Muscle layer of colon (tissue), 2 donors: ENCODE data around the gene PRKAG2.

Source experiments
- H3K27ac ChIP-seq: one replicate; pipeline ENCODE4 v1.7.0; 2013; ENCODE audit warnings: low read depth, mild to moderate bottlenecking, low read length, moderate library complexity
- H3K27me3 ChIP-seq, 2 donors: one replicate each; pipeline ENCODE4 v1.7.0; 2013; ENCODE audit warnings: low read length in 2 of 2, mild to moderate bottlenecking in 2 of 2; ENCODE audit not compliant: insufficient read depth in 2 of 2, control insufficient read depth in 1 of 2
- H3K36me3 ChIP-seq: one replicate; pipeline ENCODE4 v1.7.0; 2013; ENCODE audit warnings: mild to moderate bottlenecking, low read length; ENCODE audit not compliant: insufficient read depth
- H3K4me1 ChIP-seq: one replicate; pipeline ENCODE4 v1.7.0; 2013; ENCODE audit warnings: mild to moderate bottlenecking, low read length; ENCODE audit not compliant: insufficient read depth
- H3K4me3 ChIP-seq, 2 donors: one replicate each; pipeline ENCODE4 v1.7.0; 2013; ENCODE audit warnings: low read length in 2 of 2, low read depth in 1 of 2, mild to moderate bottlenecking in 1 of 2, moderate library complexity in 1 of 2
- H3K9ac ChIP-seq: one replicate; pipeline ENCODE4 v1.7.0; 2013; ENCODE audit warnings: low read length
- H3K9me3 ChIP-seq: one replicate; pipeline ENCODE4 v1.7.0; 2013; ENCODE audit warnings: mild to moderate bottlenecking, low read length
- donor health status: abdominal sarcoma.
- donor health status: Adenocarcinoma of cecum.

Gene PRKAG2

GRCh38 chr7:151745706-151746105, 131.2 kb downstream of the PRKAG2 start:
- H3K36me3 ChIP-seq: no peaks in the 10 kb centered on the region
- H3K4me1 ChIP-seq: peaks cover 3% of the 10 kb centered on the region
- no peak overlapping the region for H3K9ac ChIP-seq
- no peaks in the 10 kb centered on the region for H3K27me3 ChIP-seq
- H3K9me3 ChIP-seq: no peaks in the 10 kb centered on the region
- H3K4me3 ChIP-seq: no peak overlapping the region
- H3K27ac ChIP-seq: no peak overlapping the region

DNA sequence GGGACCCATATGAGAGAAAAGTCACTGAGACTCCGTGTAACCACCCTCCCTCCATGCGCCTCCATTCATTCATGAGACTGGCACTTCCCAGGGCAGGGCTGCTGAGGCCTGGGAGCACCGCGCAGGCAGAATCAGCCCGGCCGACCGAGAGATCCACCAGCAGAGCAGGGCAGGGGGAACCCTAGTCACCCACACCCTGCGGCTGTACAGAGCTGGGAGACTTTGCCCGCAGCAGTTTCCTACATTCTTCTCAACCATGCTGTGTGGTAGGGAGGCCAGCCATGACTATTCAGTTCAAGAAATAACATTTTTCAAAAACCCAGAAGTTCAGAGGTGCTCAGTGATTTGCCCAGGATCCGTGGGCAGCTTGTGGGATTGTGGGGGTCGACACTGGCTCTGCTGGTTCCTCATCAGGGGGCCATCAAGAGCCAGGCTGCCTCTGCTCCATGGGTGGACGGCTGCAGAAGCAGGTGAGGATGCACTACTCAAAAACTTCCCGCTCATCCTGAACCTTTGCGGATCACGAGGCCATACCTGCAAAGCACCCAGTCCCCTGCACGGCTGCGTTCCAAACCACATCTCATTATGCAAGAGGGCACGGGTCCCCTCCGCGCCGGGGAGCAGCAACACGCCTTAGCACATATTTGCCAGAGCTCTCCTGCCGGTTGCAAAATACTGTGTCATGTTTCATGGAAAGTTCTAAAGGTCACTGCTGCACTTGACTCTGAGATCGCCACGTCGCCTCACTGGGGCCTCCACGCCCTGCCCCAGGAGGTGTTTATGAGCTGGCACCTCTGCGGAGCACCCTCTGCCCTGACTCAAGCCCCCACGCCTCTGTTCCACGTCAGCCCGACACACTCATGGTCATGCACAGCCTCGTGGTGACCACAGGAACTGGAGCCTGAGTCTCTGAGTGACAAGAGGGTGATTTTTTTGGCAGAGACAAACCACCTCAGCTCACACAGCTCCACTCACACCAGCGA, 132.0 kb downstream of the PRKAG2 start:
- Histone ChIP-seq H3K4me1 (peaks cover 3% of the 10 kb centered on the region), H3K9me3 (no peaks in the 10 kb centered on the region), H3K27me3 (no peaks in the 10 kb centered on the region), H3K27ac (no peak overlapping the region), H3K9ac (no peak overlapping the region), H3K4me3 (no peak overlapping the region), H3K36me3 (no peaks in the 10 kb centered on the region)

DNA sequence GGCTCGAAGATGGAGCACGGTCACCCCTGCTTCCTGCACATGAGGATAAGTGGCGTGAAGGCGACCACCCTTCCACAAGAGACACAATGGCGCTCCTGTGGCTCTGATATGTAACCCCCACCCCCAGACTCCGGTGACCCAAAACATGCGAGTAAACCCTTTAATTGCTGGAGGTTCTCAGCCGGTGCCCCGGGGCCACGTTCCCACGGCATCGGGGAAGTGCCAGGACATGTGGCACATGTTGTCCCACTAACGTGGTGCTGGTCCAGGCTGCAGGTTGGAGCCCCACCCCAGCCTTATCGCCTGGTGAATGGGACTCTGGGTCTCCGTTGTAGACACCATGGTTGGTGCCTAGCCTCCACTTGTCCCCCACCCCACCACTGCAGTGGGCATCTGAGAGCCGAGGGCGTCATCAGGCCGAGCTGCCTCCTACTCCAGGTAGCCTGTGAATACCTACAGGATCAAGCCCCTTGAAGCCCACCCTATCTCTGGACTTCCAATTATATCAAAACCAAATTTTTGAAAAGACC, 132.8 kb downstream of the PRKAG2 start:
- no peaks in the 10 kb centered on the region for H3K27me3 ChIP-seq
- no peak overlapping the region for H3K9ac ChIP-seq
- no peak overlapping the region for H3K4me3 ChIP-seq
- peaks cover 3% of the 10 kb centered on the region for H3K4me1 ChIP-seq
- no peak overlapping the region for H3K27ac ChIP-seq
- H3K9me3 ChIP-seq: no peaks in the 10 kb centered on the region
- no peaks in the 10 kb centered on the region for H3K36me3 ChIP-seq

- no peak overlapping the region for H3K27ac ChIP-seq
- no peak overlapping the region for H3K4me3 ChIP-seq
- H3K9ac ChIP-seq: no peak overlapping the region
- H3K36me3 ChIP-seq: no peaks in the 10 kb centered on the region
- H3K4me1 ChIP-seq: peaks cover 3% of the 10 kb centered on the region
- no peaks in the 10 kb centered on the region for H3K9me3 ChIP-seq
- no peaks in the 10 kb centered on the region for H3K27me3 ChIP-seq
Observed at GRCh38 chr7:151743481-151743983, 133.4 kb downstream of the PRKAG2 start.

- H3K4me3 ChIP-seq: no peak overlapping the region
- H3K9ac ChIP-seq: no peak overlapping the region
- peaks cover 3% of the 10 kb centered on the region for H3K4me1 ChIP-seq
- no peak overlapping the region for H3K27ac ChIP-seq
- no peaks in the 10 kb centered on the region for H3K9me3 ChIP-seq
- no peaks in the 10 kb centered on the region for H3K27me3 ChIP-seq
- H3K36me3 ChIP-seq: no peaks in the 10 kb centered on the region
Observed at GRCh38 chr7:151742713-151743480, 134.0 kb downstream of the PRKAG2 start.

- H3K4me1 ChIP-seq: peaks cover 12% of the 10 kb centered on the region
- no peak overlapping the region for H3K27ac ChIP-seq
- H3K9me3 ChIP-seq: no peaks in the 10 kb centered on the region
- no peak overlapping the region for H3K4me3 ChIP-seq
- H3K27me3 ChIP-seq: no peaks in the 10 kb centered on the region
- no peaks in the 10 kb centered on the region for H3K36me3 ChIP-seq
- no peak overlapping the region for H3K9ac ChIP-seq
Observed at GRCh38 chr7:151741585-151741984, 135.3 kb downstream of the PRKAG2 start.

GRCh38 chr7:151740081-151740851, 136.6 kb downstream of the PRKAG2 start:
- Histone ChIP-seq H3K4me1 (peaks cover 18% of the 10 kb centered on the region), H3K9me3 (no peaks in the 10 kb centered on the region), H3K36me3 (no peaks in the 10 kb centered on the region), H3K4me3 (no peak overlapping the region), H3K27me3 (no peaks in the 10 kb centered on the region), H3K9ac (no peak overlapping the region), H3K27ac (no peak overlapping the region)

DNA sequence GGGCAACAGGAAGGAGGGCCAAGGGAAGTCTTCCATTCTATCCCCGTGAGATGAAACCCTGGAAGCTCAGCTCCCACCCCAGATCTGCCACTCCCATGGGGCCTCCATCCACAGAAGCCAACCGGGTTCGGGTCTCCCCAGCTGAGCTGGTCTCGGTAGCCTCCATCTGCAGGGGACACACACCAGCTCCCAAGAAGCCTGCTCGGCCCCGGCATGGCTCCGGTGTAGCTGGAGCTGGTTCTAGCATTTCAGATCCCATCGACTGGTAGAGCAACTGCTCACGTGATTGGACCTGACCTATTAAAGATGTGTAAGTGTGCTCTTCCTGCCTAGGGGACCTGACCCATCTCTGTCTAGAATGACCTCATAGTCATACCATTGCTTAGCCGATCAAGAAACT, 138.0 kb downstream of the PRKAG2 start:
- H3K9me3 ChIP-seq: no peaks in the 10 kb centered on the region

DNA sequence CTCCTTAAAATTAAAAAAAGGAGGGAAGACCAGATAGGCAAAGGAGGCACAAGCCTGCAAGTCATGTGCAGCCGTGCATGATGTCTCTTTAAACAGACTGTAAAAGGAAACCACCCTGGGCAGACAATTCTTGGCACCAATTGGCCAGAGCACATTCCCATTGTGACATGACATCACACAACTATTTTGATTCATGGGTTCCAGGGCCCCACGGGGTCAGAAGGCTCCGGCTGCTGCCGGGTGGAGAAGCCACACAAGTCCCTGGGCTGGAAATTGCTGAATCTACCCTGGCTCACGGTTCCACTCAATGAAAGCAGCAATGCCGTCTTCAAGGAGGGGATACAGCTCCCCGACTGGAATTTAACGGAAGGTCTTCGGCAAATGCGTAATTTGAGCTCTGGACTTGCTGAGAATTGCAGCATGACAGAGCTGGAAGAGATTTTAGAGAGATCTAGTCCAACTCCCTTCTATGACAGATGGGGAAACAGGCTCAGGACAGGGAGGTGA, 140.5 kb downstream of the PRKAG2 start:
- Histone ChIP-seq H3K9me3 (no peaks in the 10 kb centered on the region), H3K4me1 (peaks cover 14% of the 10 kb centered on the region), H3K27me3 (no peaks in the 10 kb centered on the region), H3K36me3 (no peaks in the 10 kb centered on the region), H3K4me3 (peak overlapping the region; percentile 58 to 74), H3K9ac (no peak overlapping the region), H3K27ac (peak overlapping the region; percentile 73)

More for the DNA sequence above, 138.0 kb downstream of the PRKAG2 start:
- no peak overlapping the region for H3K27ac ChIP-seq
- no peaks in the 10 kb centered on the region for H3K36me3 ChIP-seq
- H3K9ac ChIP-seq: no peak overlapping the region
- H3K4me3 ChIP-seq: no peak overlapping the region
- no peaks in the 10 kb centered on the region for H3K27me3 ChIP-seq
- H3K4me1 ChIP-seq: peaks cover 18% of the 10 kb centered on the region

DNA sequence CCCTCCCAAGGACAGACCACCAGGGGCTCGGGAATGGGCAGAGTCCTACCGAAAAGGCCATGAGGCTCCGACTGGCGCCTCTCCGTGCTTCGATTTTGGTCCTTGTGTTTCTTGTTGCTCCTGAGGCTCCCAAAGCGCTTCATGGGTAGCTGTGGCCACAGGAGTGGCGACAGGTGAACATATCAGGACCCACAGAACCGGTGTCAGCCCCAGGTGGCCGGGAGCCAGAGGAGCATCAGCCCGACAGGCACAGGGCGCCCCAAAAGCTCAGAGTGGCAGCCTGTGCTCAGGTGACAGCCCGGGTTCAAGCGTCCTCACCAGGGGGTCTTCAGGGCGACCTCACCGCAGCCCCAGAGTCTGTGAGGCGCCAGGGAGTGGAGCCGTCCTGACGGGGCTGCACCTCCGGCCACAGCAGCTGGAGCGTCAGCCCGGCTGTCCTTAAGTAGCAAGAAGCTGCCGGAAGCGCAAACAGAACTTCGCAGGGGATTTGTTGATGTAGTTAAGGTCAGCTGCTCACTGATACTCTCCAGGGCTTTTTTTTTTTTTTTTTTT, 141.0 kb downstream of the PRKAG2 start:
- peaks cover 14% of the 10 kb centered on the region for H3K4me1 ChIP-seq
- H3K4me3 ChIP-seq: peak overlapping the region; percentile 58 to 74
- H3K27ac ChIP-seq: peak overlapping the region; percentile 73
- H3K9me3 ChIP-seq: no peaks in the 10 kb centered on the region
- peak overlapping the region; percentile 34 for H3K9ac ChIP-seq
- no peaks in the 10 kb centered on the region for H3K36me3 ChIP-seq
- H3K27me3 ChIP-seq: no peaks in the 10 kb centered on the region
